ENCODE measurements around the gene CLIP1. TPM values are rescaled to one million over a fixed set of nuclear protein-coding genes. Genes with fewer than 3 reads are reported as not detected.

The CLIP1 gene
- total and polyA plus RNA-seq, 2 of the 4 experiments (the other 2 are of a cell fraction) = 38.0 to 54.8 TPM

DNA sequence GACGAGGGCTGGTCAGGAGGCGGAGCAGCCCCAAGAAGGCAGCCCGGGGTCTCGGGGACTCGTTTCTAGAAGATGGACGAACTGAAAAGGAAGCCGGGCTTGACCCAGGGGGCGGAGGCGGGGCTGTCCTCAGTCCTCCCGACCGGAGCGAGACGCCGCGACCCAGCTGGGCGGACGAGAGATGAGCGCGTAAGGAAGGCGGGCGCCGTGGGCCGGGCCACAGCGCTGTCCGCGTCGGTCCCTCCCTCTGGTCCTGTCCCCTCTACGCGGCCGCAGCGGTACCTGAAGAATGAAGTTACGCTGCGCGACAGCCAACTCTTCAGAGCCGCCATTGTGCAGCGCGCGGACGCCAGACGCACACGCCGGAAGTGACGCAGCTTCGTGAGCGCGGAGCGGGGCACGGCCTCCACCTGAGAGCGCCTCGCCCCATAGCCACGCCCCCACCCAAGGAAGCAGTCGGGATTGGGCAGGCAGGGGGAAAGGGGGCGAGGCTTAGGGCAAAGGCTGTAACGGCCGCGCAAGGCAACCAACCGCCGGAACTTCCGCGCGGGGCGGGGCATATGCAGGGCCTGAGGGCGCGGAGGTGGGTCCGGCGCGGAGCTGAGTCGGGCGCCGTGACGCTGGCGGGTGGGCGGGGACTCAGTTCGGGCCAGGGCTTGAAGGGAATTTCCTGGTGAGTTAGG lies 196.6 kb downstream of the CLIP1 start, which contains the start of gene DIABLO:
Gene DIABLO (minus strand): TSS at position 370 of the 683 bp plus-strand sequence. CDS start 38 bp downstream, at position 332.
- no peaks in the 10 kb centered on the region for H3K27me3 ChIP-seq (ENCODE audit: control insufficient read depth, insufficient read depth, low read length)
- peak within 1 kb of the TSS; percentile 91 for H2AFZ ChIP-seq (replicated peaks; ENCODE audit: low read length, poor library complexity)
- H3K9ac ChIP-seq (ENCODE audit: low read depth, low read length) = peak within 1 kb of the TSS; percentile 92
- peak within 1 kb of the TSS; percentile 83 for H2AK5ac ChIP-seq (ENCODE audit: low read depth, low read length)
- H3K79me1 ChIP-seq (ENCODE audit: low read depth in 1 of 2, low read length in 2 of 2) = peaks cover 23 to 31% of the 10 kb centered on the region in 2 experiments
- ChIA-PET CTCF (interaction anchor here (0.6 kb wide), 2 partner anchors 16 to 79 kb away, joined by 4 read pairs; no protein-coding TSS in a partner anchor), POLR2A (ENCODE audit: unreplicated experiment) (no interaction called here)
- peak within 1 kb of the TSS; percentile 90 for H2BK5ac ChIP-seq (ENCODE audit: low read depth, low read length, poor library complexity, severe bottlenecking)
- peak within 1 kb of the TSS; percentile 81 for H4K91ac ChIP-seq (ENCODE audit: insufficient read depth, low read depth, low read length)
- peak within 1 kb of the TSS; percentile 76; the same call in 1 of the 2 replicates for H3K14ac ChIP-seq (replicated peaks; ENCODE audit: low read depth, low read length)
- peaks cover 20% of the 10 kb centered on the region for H3K36me3 ChIP-seq (ENCODE audit: control insufficient read depth, insufficient read depth, low read length)
- peak within 1 kb of the TSS; percentile 84 for H2AK9ac ChIP-seq (replicated peaks; ENCODE audit: low read depth, low read length, poor library complexity)
- H3K9me1 ChIP-seq (ENCODE audit: insufficient read depth, low read length) = peaks cover 11% of the 10 kb centered on the region; the same call in 1 of the 2 replicates
- H3K4me1 ChIP-seq (ENCODE audit: control insufficient read depth, insufficient read depth, low read length) = peaks cover 10% of the 10 kb centered on the region
- H3K27ac ChIP-seq (ENCODE audit: insufficient read depth, low read length) = peak within 1 kb of the TSS; percentile 96
- peak; percentile 98 for ATAC-seq (ENCODE audit: low read depth)
- no peak within 1 kb of the TSS for H2BK15ac ChIP-seq (ENCODE audit: low read depth, low read length)
- no peak within 1 kb of the TSS for H2BK20ac ChIP-seq (ENCODE audit: low read depth, low read length)
- no TSS peak for BruUV-seq (replicated peaks)
- WGBS, 2 experiments (ENCODE audit: extremely low coverage in 2 of 2, insufficient read length in 1 of 2) = 2% methylated on average over 28 of the region's 74 CpGs; no CpG with 5 or more reads in 1 of the 2 experiments
- TF ChIP-seq RFX5 (IDR thresholded peaks at IDR 0.05; ENCODE audit: low read depth, low read length) (no peak), CEBPB (IDR thresholded peaks at IDR 0.05; ENCODE audit: low read depth, low read length) (no peak), MXI1 (IDR thresholded peaks at IDR 0.05; ENCODE audit: borderline replicate concordance, low read depth, low read length) (peak; percentile 64; the same call in 1 of the 2 replicates), POLR2A (IDR thresholded peaks at IDR 0.05; ENCODE audit: low read depth, low read length) (peak; percentile 96), FOS (IDR thresholded peaks at IDR 0.05; ENCODE audit: low read depth, low read length) (no peak), RAD21 (IDR thresholded peaks at IDR 0.05; ENCODE audit: low read length) (no peak), CTCF (conservative IDR thresholded peaks at IDR 0.05; ENCODE audit: low read depth, low read length) (no peak), MAZ (IDR thresholded peaks at IDR 0.05; ENCODE audit: borderline replicate concordance, low read depth, low read length) (peak; percentile 90; the same call in 1 of the 2 replicates), CHD1 (IDR thresholded peaks at IDR 0.05; ENCODE audit: low read depth, low read length) (no peak), MAFK (IDR thresholded peaks at IDR 0.05; ENCODE audit: low read depth, low read length) (no peak), BHLHE40 (IDR thresholded peaks at IDR 0.05; ENCODE audit: low read depth, low read length) (0 out of 2 replicates have a peak, but pooled peaks have one; percentile 9)
- TF ChIP-seq, protein P1, sequence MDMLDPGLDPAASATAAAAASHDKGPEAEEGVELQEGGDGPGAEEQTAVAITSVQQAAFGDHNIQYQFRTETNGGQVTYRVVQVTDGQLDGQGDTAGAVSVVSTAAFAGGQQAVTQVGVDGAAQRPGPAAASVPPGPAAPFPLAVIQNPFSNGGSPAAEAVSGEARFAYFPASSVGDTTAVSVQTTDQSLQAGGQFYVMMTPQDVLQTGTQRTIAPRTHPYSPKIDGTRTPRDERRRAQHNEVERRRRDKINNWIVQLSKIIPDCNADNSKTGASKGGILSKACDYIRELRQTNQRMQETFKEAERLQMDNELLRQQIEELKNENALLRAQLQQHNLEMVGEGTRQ (IDR thresholded peaks at IDR 0.05; ENCODE audit: low read depth, low read length) = 0 out of 2 replicates have a peak, but pooled peaks have one; percentile 5
- intact Hi-C loops (cut with micrococcal nuclease) = loop anchor here (1.0 kb wide), 1 partner anchor 95 kb away; no protein-coding TSS in a partner anchor
- peak within 1 kb of the TSS; percentile 72 to 97 for H4K8ac ChIP-seq (ENCODE audit: low read depth in 2 of 2, low read length in 2 of 2)
- H4K5ac ChIP-seq (ENCODE audit: low read depth, low read length) = peak within 1 kb of the TSS; percentile 85
- peak within 1 kb of the TSS; percentile 82; the same call in 1 of the 2 replicates for H3K23ac ChIP-seq (ENCODE audit: low read depth, low read length)
- DNase-seq = peak; percentile 99
- peaks cover 11% of the 10 kb centered on the region for H4K20me1 ChIP-seq (ENCODE audit: insufficient read depth, low read length)
- peak within 1 kb of the TSS; percentile 54; the same call in 1 of the 2 replicates for H3K18ac ChIP-seq (ENCODE audit: low read depth, low read length)
- H3K9me3 ChIP-seq (ENCODE audit: control insufficient read depth, insufficient read depth, low read length) = no peaks in the 10 kb centered on the region
- dilution Hi-C loops (cut with HindIII; ENCODE audit: low sequenced_read_pairs, unreplicated experiment) = no loop called here
- in situ Hi-C loops (cut with MboI; ENCODE audit: low sequenced_read_pairs) = no loop called here
- H3K56ac ChIP-seq (ENCODE audit: extremely low read depth, insufficient read depth, low read length) = peak within 1 kb of the TSS; percentile 70
- peak within 1 kb of the TSS; percentile 79 for H3K4me2 ChIP-seq (ENCODE audit: low read depth, low read length)
- peak within 1 kb of the TSS; percentile 82 for H3K4me3 ChIP-seq (ENCODE audit: insufficient read depth, low read depth, low read length)
- H3K4ac ChIP-seq (ENCODE audit: low read depth, low read length) = peak within 1 kb of the TSS; percentile 88
- no peak within 1 kb of the TSS; the same call in 1 of the 2 replicates for H2BK120ac ChIP-seq (ENCODE audit: low read depth, low read length)

Measured in IMR-90 (cell line).